GM19372 (cell line): ENCODE results near the gene GMPPA.

ENCODE experiments used
- ATAC-seq: cut with Tn5 transposase; IDR thresholded peaks from one replicate; pipeline ENCODE4 v1.9.1; 2021; ENCODE audit warnings: mild to moderate bottlenecking, low read depth, moderate library complexity; ENCODE audit not compliant: unreplicated experiment

The GMPPA gene

GRCh38 chr2:219517954-219518778 lies 19.5 kb downstream of the GMPPA start:
- no peak for ATAC-seq

GRCh38 chr2:219519526-219519916 lies 20.8 kb downstream of the GMPPA start:
- no peak for ATAC-seq

DNA sequence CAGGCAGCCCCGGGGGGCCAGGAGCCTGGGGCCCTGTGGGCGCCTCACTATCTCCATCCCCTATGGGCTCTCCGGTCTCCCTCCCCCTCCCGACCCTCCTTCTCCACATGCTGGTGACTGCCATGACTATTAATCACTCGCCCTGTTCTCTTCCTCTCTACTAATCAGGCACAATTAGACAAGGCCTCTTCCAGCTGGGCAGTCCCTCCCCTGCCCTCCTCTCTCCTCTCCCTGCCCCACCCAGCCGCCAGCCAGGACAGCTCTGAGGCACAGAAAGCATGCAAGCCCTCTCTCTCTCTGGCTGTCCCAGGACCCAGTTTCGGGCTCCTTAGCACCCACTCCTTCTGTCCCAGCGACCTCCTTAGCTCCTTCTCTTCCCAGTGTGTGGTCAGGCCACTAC lies 21.4 kb downstream of the GMPPA start:
- no peak for ATAC-seq

DNA sequence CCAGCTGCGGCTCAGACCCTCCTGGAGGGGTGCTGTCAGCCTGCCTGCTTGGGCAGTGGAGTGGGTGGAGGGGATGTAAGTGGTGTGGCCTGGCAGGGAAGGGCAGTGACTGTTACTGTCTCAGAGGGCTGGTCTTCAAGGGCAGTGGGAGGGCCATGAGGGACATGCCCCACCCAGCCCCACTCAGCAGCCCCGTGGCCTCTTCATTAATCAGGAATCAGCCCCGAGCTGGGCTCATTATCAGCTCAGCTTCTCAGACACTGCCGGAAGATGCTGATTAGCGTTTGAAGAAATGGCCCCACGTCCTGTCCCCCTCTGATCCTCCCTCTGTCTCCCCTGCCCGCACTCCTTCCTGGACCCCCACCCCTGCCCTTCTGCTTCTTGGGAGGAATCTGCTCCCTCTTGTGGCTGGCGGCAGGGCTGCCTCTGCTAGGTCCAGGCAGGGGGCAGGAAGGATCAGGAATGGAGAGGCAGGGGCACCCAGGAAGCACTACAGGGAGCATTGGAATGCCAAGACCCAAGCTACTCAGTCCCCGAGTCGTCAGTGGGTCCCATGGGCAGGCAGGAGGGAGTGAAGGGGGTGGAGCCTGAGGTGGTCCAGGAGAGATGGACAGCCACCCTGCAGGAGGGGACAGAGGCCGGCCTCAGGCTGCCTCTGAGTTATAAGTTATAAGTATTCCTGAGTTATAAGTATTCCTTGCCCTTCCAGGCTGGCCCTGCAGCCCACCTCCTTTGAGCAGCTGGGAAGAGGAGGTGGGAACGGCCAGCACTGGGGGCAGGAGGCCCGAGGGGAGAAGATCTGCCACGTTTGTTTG lies 22.6 kb downstream of the GMPPA start:
- ATAC-seq = no peak

DNA sequence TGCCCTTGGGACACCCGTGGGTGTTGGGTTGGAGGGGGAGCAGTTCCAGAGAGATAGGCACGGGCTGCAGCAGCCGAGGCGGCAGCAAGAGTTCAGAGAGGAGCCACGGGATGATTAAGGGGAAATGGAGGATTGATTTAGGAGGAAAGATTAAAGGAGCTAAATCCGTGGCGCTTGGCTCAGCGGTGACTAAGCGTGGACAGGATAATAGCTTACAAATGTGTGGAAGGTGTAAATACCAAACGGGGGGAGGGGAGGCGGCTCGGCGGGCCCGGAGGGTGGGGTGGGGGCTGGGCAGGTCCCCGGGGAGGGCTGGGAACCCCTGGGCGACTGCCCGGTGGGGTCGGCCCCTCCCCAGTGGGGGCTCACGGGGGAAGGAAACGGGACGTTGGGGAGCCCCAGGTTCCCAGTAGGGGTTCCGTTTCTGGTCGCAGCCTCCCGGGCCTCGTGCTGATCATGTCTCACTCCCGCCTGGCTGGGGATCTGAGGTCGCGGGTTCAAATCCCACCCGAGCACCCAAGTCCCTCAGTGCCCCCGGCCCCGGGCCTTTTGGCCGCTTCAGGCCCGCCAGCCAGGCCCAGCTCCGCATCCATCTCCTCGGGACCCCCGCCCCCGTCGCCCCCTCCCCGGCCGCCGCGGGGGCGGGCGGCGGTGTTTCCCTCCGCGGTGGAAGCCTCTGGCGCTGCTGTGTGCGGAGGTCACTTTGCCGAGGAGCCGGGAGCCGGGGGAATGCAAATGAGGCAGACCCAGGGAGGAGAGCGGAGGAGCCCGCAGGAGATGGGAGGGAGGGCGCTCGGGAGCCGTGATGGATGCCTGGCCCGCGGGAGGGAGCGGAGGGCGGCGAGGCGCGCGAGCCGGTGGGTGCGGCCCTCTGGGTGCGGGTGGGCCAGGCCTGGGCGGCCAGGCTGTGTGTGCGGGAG lies 23.7 kb downstream of the GMPPA start:
- no peak for ATAC-seq

DNA sequence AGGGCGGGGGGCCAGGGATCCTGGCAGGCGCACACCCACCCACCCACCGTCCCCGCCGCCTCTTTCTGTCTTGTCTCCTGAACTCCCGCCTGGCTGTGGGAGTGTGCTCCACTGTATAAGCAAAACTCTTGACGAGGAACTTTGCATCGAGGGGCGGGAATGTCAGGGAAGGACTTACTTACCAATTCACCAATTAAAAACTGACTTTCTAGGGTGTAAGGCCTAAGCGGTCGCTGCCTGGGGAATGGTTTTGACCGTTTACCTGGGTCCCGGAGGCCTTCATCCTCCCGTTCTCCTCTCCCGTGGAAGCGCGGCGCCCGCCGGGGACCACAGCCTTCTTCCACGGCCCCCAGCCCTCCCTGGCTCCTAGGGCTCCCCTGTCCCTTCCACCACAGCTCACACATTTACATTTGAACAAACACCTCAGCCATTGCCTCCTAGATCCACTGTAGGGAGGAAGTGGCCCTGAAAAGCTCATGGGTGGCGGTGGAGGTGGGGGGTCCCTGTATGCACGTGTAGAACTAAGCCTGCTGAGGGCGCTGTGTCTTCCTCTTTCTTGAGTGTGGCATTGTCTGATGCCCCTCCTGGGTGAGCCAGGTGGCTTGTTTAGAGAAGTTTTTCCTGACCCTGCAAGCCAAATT lies 24.5 kb downstream of the GMPPA start:
- no peak for ATAC-seq

DNA sequence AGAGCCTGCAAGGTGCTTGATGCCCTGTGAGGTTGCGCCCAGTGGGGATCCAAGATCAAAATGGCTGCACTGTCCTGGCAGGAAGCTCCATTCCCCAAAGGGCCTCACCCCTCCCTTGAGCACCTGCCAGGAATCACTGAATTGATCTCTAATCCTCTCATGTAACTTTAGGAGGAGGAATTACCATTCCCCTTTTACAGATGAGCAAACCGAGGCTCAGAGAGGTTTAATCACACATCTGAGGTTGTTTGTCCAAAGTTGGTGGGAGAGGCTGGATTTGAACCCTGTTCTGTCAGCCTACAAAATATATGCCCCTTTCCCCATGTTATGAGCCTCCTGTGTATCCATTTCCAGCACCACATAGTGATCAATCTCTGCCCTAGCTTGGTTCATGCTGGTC lies 26.1 kb downstream of the GMPPA start:
- ATAC-seq = no peak

GRCh38 chr2:219525533-219526232 lies 27.0 kb downstream of the GMPPA start:
- ATAC-seq = no peak

DNA sequence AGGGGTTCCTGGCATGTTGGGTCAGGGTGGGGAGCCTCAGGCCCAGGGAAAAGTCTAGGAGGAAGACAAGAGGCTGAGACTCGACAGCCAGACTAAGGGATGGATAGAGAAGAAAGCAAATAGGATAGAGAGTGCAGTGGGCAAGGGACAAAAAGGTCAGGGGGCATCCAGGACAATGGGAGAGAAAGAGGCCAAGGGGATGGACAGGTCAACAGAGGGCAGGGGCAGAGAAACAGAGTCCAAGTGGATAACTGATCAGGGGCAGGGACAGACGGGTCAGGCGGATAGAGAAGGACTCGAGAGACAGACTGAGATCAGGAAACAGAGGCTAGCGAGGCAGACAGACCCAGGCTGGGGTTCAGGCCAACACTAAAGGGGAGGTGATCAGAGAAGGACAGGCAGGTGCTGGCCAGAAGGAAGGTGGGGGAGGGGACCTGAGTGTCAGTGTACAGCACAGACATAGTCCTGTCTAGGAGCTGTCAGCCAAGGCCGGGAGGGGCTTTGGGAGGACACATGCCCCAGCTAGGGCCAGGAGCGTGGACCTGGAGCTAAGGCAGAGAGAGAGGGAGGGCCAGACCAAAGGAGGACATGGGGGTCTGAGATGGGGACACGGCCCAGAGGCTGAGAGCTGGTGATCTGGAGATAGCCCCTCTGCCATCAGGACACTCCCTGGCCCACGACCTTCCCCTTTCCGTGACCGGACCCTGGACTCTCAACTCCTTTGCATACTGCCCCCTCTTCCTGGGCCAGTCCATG lies 27.8 kb downstream of the GMPPA start:
- ATAC-seq = no peak

GRCh38 chr2:219527076-219527394 lies 28.3 kb downstream of the GMPPA start:
- ATAC-seq = no peak

GRCh38 chr2:219527472-219527871 lies 28.8 kb downstream of the GMPPA start:
- no peak for ATAC-seq

DNA sequence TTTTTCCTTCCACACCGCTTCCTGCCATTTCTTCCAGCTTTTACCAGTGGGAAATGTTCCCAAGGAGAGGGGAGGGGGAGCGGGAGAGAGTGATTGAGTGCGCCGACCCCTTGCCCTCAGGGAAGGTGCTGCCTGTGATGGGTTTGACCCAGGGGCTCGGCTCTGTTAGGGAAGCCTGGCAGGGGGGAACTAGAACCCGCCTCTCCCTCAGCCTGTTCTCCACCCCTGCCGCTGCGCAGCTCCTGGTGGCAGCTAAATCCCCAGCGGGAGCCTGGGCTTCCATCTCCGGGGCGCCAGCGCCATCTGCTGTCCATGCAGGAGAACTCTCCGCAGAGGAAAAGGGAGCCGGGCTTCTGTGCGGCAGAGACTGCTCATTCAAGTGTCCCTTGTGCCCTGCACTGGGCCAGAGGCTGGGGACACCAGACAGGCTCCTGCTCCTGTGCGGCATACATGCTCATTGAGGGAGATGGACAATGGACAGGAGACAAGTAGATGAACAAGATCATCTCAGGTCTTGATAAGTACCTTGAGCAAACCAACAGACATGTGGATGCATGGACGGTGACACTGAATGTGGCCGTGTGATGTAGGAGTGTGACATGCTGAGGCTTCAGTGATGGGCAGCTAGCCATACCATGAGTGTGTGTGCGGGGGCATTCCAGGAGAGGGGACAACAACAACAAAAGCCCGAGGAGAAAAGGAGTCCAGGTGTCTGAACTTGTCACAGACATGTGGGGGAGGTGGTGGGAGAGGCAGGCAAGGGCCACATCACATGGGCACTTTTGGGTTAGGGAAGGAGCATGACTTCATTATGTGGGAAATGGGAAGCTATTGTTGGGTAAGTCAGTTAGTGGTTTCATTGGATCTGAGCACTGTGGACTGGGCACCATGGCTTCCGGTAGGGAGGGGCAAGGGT lies 31.6 kb downstream of the GMPPA start:
- ATAC-seq = peak; percentile 94

DNA sequence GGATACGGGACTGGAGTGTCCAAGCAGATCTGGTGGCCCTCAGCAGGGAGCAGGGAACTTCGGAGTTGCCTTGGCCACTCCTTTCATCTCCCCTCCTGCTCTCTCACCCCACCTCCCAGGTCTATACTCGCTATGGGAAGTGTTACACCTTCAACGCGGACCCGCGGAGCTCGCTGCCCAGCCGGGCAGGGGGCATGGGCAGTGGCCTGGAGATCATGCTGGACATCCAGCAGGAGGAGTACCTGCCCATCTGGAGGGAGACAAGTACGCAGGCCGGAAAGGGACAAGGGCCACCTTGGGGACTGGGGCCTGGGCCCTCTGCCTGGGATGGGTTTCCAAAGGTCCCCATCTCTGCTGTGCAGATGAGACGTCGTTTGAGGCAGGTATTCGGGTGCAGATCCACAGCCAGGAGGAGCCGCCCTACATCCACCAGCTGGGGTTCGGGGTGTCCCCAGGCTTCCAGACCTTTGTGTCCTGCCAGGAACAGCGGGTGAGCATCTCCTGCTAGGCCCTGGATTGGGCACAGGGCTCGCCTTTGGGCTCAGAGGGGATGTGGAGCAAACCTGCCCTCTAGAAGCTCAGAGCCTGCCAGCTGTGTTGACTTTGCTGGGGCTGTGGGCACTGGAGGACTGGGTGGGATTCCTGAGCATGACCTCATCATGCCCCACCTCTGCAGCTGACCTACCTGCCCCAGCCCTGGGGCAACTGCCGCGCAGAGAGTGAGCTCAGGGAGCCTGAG lies 33.1 kb downstream of the GMPPA start:
- no peak for ATAC-seq

- no peak for ATAC-seq
Observed at GRCh38 chr2:219532378-219532649, 33.6 kb downstream of the GMPPA start.

- ATAC-seq = no peak
Observed at GRCh38 chr2:219533930-219534661, 35.4 kb downstream of the GMPPA start.

- ATAC-seq = no peak
Observed at GRCh38 chr2:219536425-219536824, 37.7 kb downstream of the GMPPA start.

DNA sequence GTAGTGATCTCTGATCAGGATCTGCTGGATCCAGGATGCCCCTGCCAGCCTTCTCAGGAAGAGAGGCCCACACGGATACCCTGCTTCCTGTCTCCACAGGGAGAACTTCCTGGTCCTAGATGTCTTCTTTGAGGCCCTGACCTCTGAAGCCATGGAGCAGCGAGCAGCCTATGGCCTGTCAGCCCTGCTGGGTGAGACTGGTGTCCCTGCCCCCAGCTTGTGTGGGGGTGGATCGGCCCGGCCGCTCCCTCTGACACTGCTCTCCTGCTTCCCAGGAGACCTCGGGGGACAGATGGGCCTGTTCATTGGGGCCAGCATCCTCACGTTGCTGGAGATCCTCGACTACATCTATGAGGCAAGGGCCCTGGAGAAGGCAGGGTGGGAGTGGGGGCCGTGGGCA lies 38.3 kb downstream of the GMPPA start:
- no peak for ATAC-seq
